Stimulated activated CD8-positive, alpha-beta memory T cell treated with anti-CD3 and anti-CD28 coated beads, Interleukin-7, amount 100 ng/mL, for 1 hour (primary cell): ENCODE measurements around the gene MOB1B.
"Not testable (repeated sequence)": the region's sequence is repeated elsewhere in the genome, so short reads cannot be mapped to it uniquely, and the experiment has no call there.

Experiments used
- DNase-seq, 2 donors: peaks; one replicate each; pipeline ENCODE4 v3.0.0-alpha.2; 2020; ENCODE audit warnings: low read depth in 2 of 2

MOB1B gene

DNA sequence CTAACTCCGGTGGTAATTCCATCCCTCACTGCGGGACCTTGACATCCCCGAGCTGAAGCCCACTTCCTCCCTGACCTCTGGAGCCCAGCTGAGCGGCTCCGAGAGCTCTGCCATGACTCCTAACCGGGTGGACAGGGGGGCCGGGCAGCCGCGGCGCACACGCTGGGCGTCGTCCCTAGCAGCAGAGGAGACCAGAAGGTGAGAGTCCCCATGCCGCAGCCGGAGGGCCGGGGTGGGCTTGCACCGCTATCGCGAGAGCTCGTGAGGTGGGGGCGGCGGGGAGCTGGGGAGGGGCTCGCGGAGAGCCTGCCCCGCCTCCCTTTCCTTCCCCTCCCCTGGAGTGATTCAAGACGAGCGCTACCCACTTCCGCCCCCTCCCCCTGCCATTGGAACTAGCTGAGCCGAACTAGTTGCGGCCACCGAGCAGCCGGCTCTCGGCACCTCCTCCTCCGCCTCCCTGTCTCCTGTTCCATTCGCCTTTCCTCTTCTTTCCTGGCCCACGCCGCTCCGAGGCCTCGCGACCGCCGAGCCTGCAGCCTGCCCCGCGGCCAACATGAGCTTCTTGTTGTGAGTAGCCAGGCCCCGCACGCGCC, at the start of gene MOB1B:
Gene MOB1B, plus strand, starts transcription at position 386 of the 593 bp plus-strand sequence. Its CDS starts 168 bp downstream, at position 554.
- peak; percentile 60 to 67 for DNase-seq

GRCh38 chr4:70855464-70855863, 46.7 kb upstream of the MOB1B start:
- DNase-seq: no peak

GRCh38 chr4:70858454-70858853, 43.7 kb upstream of the MOB1B start:
- DNase-seq: no peak

DNA sequence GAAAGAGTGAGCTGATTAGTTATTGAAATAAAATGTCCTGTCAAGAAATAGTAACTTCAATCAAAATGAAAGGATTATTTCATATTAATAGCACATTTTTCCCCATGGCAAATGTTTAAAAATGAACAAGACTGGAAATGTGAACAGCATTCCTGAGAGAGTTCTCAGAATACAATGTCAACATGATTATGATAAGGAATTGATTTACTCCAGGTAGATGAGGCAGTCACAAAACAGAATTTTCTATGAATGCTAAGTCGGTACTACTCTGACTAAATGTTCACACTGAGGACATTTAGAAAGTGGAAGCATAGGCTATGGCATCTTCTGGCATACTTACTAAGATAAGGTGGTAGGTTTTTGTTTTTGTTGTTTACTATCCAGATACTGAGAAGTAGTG, 43.1 kb upstream of the MOB1B start:
- DNase-seq: no peak

- DNase-seq: no peak
Observed at GRCh38 chr4:70863099-70863790, 38.9 kb upstream of the MOB1B start.

DNA sequence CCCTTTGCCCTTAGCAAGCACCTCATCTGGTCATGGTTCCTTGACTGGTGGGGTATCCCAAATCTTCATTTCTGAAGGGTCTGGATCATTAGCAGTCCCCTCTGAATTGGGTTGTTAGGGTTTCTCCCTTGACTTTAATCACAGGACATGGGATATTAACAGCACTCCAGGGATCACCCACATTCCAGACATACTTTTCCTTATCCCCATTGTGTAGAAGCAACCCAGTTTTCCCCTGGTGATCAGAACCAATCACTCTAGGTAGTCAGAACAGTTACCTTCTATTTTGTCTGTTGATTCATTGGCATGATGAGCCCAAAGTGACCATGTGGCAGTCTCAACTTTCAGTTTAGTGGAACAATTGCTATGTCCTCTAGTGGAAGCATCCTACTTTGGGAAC, 33.4 kb upstream of the MOB1B start:
- DNase-seq: no peak

DNA sequence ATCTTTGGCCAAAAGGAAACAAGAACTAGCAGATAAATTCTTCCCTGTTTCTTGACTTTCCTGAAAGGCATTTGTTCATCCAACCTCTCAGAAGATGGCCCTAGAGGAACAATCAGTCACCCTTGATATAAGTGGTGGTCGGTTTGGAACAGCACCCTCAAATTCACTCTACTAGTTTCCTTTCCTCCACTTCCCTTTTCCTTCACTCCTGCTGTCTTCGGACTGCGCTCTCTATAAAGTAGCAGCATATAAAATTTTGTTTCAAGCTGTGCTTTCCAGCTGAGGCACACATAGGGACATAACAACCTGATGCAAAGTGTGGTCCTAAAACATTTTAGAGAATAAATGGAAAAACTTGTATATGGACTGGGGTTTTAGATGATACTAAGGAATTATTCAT, 29.0 kb upstream of the MOB1B start:
- no peak for DNase-seq

- no peak for DNase-seq
Observed at GRCh38 chr4:70874268-70875156, 27.7 kb upstream of the MOB1B start.

GRCh38 chr4:70877556-70877955, 24.6 kb upstream of the MOB1B start:
- no peak for DNase-seq

GRCh38 chr4:70880739-70881138, 21.4 kb upstream of the MOB1B start:
- no peak for DNase-seq

DNA sequence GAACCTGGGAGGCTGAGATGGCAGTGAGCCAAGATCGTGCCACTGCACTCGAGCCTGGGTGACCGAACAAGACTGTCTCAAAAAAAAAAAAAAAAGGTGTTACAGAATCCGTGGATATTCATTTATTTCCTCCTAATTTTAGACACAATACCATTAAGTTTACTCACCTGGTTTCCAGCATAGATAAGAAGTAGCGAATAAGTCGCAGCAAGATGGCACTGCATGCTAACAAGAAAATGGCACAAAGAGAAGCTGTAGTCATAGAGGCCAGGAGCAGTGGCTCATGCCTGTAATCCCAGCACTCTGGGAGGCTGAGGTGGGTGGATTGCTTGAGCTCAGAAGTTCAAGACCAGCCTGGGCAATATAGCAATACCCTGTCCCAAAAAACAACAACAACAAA, 17.0 kb upstream of the MOB1B start:
- no peak for DNase-seq

DNA sequence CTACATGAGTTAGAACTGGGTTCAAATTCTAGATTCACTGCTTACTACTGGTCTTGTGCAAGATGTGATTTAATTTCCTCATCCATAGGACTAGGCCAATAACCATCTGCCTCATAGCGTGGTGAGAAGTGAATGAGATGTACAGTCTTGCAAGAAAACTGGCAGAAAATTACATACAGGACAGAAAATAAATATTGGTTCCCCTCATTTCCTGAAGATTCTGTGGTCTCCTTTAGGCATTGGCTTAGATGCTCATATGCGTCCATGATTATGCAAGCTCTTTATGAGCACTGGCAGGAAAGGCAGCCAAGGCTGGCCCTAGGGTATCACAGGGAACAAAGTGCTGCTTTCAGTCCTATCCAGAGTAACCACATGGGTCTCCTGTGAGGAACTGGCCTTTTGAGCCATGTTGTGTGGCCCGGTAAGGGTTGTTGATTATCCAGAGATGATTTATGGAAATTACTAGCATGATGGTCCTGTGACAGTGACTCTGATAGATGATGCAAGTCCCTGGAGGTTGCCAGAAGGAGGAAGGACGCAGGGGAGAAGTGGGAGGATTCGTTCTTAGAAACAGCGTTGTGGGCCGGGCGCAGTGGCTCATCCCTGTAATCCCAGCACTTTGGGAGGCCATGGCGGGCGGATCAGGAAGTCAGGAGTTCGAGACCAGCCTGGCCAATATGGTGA, 9.9 kb upstream of the MOB1B start:
- no peak for DNase-seq

GRCh38 chr4:70893790-70894189, 8.4 kb upstream of the MOB1B start:
- DNase-seq: no peak

- no peak for DNase-seq
Observed at GRCh38 chr4:70895405-70895804, 6.8 kb upstream of the MOB1B start.

DNA sequence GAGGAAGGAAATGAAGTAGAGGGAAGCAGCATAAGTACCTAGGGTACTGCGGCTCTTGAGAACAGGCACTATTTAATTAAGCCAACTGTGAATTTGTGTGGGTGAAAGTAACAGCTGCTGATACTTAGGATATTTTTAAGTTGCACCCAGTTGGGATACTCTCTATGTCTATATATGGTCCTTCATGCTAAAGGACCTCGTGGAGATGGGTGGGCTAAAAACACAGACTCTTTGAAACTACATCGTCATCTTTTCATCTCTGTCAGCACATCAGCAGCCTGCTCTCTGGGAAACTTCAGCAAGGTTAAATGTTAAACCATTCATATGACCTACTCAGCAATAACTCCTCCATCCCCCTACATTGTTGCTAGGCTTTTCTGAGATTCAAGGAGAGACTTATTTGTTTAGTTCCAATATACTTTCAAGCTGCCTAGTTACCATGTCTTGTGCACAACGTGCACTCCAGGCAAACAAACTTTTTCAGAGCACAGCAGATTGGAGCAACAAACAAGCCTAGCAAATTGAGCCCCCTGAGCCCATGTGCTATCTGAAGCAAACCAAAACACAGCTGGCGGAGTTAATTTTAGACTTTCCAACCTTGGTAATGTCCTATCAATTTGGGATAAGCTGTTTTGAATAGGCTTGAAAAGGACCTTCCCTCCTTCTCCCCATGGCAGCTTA, 6.2 kb upstream of the MOB1B start:
- no peak for DNase-seq

DNA sequence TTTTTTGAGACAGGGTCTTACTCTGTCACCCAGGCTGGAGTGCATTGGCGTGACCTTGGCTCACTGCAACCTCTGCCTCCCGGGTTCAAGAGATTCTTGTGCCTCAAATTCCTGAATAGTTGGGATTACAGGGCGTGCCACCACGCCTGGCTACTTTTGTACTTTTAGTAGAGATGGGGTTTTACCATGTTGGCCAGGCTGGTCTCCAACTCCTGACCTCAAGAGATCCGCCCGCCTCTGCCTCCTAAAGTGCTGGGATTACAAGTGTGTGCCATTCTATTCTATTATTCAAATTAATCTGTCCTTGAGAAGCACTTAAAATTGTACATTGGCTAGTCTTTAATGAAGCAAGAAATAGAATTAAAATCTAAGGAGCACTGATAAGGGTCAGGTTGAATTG, 3.6 kb upstream of the MOB1B start:
- DNase-seq: not testable (repeated sequence)

DNA sequence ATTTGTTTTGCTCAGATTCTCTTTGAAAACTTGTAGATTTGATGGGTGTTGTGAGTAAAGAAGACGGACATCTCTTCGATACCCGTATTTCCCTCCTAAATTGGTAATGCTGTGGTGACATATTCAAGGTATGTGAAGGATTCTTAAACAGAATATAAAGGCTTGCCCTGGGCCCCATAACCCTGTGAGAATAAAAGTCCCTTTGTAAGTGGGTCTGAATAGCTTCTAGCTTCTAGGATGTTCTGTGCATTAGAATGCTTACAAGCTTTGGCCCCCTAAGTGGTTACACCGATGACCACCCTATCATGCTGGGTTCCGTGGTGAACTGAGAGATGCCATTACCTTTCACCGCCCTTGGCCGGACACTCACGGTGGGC, 574 bp upstream of the MOB1B start:
- no peak for DNase-seq

GRCh38 chr4:70902577-70903290, 565 bp downstream of the MOB1B start:
- peak in 1 of 2 donors; percentile 2 for DNase-seq

- no peak for DNase-seq
Observed at GRCh38 chr4:70903291-70903603, 1.1 kb downstream of the MOB1B start.

DNA sequence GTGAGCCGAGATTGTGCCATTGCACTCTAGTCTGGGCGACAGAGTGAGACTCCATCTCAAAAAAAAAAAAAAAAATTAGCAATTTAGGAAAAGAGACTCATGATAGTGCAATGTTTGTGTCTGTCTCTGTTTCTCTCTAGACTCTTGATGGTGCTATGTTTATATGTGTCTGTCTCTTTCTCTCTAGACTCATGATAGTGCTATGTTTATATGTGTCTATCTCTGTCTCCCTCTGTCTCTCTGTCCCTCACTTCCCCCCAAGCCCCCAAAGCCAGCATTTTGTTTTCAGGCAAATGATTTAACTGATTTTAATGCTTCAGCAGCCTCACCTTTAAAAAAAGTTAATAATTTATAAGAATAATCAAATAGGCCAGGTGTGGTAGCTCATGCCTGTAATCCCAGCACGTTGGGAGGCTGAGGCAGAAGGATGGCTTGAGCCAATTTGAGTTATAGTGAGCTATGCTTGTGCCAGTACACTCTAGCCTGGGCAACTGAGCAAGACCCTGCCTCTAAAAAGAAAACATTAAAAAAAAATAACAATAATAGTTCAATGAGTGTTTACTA, 6.9 kb downstream of the MOB1B start:
- no peak for DNase-seq

DNA sequence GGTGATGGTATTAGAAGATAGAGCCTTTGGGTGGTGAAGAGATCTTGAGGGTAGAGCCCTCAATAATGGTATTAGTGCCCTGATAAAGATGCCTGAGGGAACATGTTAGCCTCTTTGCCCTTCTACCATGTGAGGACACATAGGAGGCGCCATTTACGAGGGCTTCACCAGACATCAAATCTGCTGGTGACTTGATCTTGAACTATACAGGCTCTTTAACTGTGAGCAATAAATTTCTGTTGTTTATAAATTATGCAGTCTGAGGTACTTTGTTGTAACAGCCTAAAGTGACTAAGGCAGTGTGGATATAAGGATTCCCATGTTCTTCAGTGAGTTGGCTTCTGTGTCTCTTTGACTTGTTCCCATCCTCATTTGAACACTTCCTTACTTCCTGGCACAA, 11.8 kb downstream of the MOB1B start:
- no peak for DNase-seq
